Tibial nerve (tissue), 4 donors: ENCODE results near the gene SIGLEC7.

ENCODE experiments used
- EP300 ChIP-seq, 2 donors: sonication (generic); formaldehyde crosslinking; IDR thresholded peaks; one replicate each; pipeline ENCODE4 v1.6.1; 2017; ENCODE audit warnings: antibody characterized with exemption in 2 of 2, mild to moderate bottlenecking in 1 of 2
- TF ChIP-seq, protein P1 (sequence below), 5 experiments: fragments of 200-600 bp in 3 of 5; fragments of 450-650 bp in 2 of 5; sonication (generic) in 3 of 5; IDR thresholded peaks; one replicate each; pipeline ENCODE4 v1.5.1; 2016 to 2019; ENCODE audit warnings: antibody characterized with exemption in 5 of 5, mild to moderate bottlenecking in 3 of 5, moderate library complexity in 2 of 5

DNA sequence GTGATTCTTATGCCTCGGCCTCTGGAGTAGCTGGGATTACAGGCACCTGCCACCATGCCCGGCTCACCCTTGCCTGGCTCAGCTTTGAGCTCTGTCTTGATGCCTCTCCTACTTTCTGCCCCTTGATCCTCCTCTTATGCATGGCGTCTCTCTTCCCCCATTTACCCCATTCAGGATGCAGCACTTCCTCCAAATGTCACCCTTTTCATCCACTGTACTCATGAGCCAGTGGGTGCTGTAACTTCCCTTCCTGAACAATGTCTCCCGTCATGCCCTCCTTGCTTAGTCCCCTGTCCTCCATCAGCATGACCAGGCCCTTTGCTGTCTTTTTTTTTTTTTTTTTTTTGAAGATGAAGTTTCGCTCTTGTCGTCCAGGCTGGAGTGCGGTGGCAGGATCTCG lies 20.8 kb upstream of the SIGLEC7 start:
- no peak for TF ChIP-seq EP300 (IDR thresholded peaks at IDR 0.05)
- TF ChIP-seq, protein P1, sequence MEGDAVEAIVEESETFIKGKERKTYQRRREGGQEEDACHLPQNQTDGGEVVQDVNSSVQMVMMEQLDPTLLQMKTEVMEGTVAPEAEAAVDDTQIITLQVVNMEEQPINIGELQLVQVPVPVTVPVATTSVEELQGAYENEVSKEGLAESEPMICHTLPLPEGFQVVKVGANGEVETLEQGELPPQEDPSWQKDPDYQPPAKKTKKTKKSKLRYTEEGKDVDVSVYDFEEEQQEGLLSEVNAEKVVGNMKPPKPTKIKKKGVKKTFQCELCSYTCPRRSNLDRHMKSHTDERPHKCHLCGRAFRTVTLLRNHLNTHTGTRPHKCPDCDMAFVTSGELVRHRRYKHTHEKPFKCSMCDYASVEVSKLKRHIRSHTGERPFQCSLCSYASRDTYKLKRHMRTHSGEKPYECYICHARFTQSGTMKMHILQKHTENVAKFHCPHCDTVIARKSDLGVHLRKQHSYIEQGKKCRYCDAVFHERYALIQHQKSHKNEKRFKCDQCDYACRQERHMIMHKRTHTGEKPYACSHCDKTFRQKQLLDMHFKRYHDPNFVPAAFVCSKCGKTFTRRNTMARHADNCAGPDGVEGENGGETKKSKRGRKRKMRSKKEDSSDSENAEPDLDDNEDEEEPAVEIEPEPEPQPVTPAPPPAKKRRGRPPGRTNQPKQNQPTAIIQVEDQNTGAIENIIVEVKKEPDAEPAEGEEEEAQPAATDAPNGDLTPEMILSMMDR (IDR thresholded peaks at IDR 0.05): no peak
